Stomach (tissue), 4 donors: ENCODE measurements around the gene FAM50B.

Source experiments
- EP300 ChIP-seq: sonication (generic); formaldehyde crosslinking; IDR thresholded peaks from one replicate; pipeline ENCODE4 v1.6.1; 2017; ENCODE audit warnings: antibody characterized with exemption
- POLR2A ChIP-seq, 4 donors: fragments of 450-650 bp; IDR thresholded peaks; one replicate each; pipeline ENCODE4 v1.6.1; 2016; ENCODE audit warnings: antibody characterized with exemption in 4 of 4, control low read depth in 2 of 4, mild to moderate bottlenecking in 1 of 4, moderate library complexity in 1 of 4
- TF ChIP-seq, protein P1 (sequence below), 7 experiments: fragments of 450-650 bp in 4 of 7; fragments of 200-600 bp in 3 of 7; sonication (generic) in 3 of 7; IDR thresholded peaks; one replicate each; pipeline ENCODE4 v1.5.1; 2016 to 2019; ENCODE audit warnings: antibody characterized with exemption in 7 of 7, control low read depth in 2 of 7, mild to moderate bottlenecking in 1 of 7

DNA sequence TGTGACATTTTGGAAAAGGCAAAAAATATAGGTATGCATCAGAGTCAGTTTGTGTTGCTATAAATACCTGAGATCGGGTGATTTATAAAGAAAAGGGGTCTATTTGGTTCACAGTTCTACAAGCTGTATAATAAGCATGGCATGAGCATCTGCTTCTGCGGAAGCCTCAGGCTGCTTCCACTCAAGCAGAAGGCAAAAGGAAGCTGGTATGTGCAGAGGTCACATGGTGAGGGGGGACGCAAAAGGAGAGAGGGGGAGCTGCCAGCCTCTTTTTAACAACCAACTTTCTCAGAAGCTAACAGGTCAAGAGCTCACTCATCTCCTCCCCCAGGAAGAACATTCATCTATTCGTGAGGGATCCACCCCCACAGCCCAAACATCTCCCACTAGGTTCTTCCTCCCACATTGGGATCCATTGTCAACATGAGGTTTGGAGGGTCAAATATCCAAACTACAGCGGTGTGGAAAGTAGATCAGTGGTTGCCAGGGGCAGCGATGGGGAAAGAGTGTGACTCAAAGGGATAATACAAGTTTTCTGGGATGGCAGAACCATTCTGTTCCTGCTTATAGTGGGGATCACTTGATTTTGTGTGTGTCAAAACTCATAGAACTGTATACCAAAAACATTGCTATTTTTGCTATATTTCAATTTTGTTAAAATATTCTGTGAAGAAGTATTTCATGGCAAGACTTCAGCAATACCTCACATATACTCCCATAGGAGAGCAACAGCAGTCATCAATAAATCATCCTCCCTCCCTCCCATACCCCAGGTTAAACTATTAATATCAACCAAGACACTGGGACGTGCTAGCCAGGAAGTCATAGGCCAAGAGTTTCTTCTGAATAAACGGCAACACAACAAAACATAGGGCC lies 9.9 kb upstream of the FAM50B start:
- TF ChIP-seq, protein P1, sequence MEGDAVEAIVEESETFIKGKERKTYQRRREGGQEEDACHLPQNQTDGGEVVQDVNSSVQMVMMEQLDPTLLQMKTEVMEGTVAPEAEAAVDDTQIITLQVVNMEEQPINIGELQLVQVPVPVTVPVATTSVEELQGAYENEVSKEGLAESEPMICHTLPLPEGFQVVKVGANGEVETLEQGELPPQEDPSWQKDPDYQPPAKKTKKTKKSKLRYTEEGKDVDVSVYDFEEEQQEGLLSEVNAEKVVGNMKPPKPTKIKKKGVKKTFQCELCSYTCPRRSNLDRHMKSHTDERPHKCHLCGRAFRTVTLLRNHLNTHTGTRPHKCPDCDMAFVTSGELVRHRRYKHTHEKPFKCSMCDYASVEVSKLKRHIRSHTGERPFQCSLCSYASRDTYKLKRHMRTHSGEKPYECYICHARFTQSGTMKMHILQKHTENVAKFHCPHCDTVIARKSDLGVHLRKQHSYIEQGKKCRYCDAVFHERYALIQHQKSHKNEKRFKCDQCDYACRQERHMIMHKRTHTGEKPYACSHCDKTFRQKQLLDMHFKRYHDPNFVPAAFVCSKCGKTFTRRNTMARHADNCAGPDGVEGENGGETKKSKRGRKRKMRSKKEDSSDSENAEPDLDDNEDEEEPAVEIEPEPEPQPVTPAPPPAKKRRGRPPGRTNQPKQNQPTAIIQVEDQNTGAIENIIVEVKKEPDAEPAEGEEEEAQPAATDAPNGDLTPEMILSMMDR (IDR thresholded peaks at IDR 0.05), result no peak
- TF ChIP-seq POLR2A (IDR thresholded peaks at IDR 0.05) (no peak), EP300 (no peak)
